Measurements from ENCODE around the gene SLC2A9.

DNA sequence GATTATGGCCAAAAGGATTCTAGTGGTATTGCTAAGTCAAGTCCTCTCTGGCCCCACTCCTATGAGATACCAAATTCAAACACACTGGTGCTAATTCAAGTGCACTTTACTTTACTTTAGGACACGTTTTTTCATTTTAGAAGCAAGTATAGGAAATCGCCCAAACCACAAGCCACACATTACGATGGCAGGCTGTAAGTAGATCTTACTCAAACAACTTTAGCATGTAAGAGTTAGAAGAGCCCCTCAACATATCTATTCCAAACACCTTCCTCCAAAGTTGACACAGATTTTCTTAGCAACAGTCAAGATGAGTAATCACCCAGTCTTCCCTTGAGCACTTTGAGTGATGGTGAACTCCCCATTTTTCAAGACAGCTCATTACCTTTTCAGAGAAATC is 196.2 kb downstream of the SLC2A9 start:
- no peak for TF ChIP-seq YY1 (IDR thresholded peaks at IDR 0.05; ENCODE audit: insufficient read depth, insufficient read length)
- TF ChIP-seq SUZ12 (IDR thresholded peaks at IDR 0.05; ENCODE audit: extremely low read depth, insufficient read depth, insufficient read length): no peak

Measured in NT2/D1 (cell line).